Activated CD8-positive, alpha-beta T cell treated with anti-CD3 and anti-CD28 coated beads, Interleukin-2, amount 10 ng/mL, durations not matched to agents 7 days and 5 days (primary cell): ENCODE results near the gene BCOR. TPM values are rescaled to one million over a fixed set of nuclear protein-coding genes. Genes with fewer than 3 reads are reported as not detected.

Experiments used
- ATAC-seq: fragments of 150-1000 bp; cut with Tn5 transposase; one replicate; pipeline ENCODE4 v1.10.0; 2021; ENCODE audit warnings: moderate library complexity
- CTCF ChIA-PET: fragments of 350-600 bp; sonication (Branson Sonifier 250); formaldehyde crosslinking; loops from one replicate; lab custom pipeline; 2021; ENCODE audit warnings: antibody characterized with exemption; lab: Charles Lee
- POLR2A ChIA-PET: fragments of 350-600 bp; sonication (Branson Sonifier 250); formaldehyde crosslinking; loops from one replicate; lab custom pipeline; 2021; ENCODE audit warnings: antibody characterized with exemption; lab: Charles Lee
- DNase-seq: peaks from one replicate; pipeline ENCODE4 v3.0.0-alpha.2; 2020
- H3K27ac Mint-ChIP-seq: one replicate; pipeline ENCODE4 v1.8.0; 2021; ENCODE audit warnings: mild to moderate bottlenecking, mixed read lengths
- H3K27me3 Mint-ChIP-seq: one replicate; pipeline ENCODE4 v1.8.0; 2021; ENCODE audit warnings: low read depth, mixed read lengths
- H3K36me3 Mint-ChIP-seq: one replicate; pipeline ENCODE4 v1.8.0; 2021; ENCODE audit warnings: low read depth, mixed read lengths
- H3K4me1 Mint-ChIP-seq: one replicate; pipeline ENCODE4 v1.8.0; 2021; ENCODE audit warnings: low read depth, mixed read lengths
- H3K4me3 Mint-ChIP-seq: one replicate; pipeline ENCODE4 v1.8.0; 2021; ENCODE audit warnings: mild to moderate bottlenecking, mixed read lengths
- H3K9me3 Mint-ChIP-seq: one replicate; pipeline ENCODE4 v1.8.0; 2022; ENCODE audit warnings: mixed read lengths; ENCODE audit not compliant: insufficient read depth
- total RNA-seq, 2 experiments: library from RNA; stranded (reverse); gene quantifications; one replicate each; pipeline ENCODE4 v1.2.3, GENCODE V29; 2021

BCOR gene
- 10 to 100 TPM; 41.5 to 45.5 TPM for total RNA-seq

DNA sequence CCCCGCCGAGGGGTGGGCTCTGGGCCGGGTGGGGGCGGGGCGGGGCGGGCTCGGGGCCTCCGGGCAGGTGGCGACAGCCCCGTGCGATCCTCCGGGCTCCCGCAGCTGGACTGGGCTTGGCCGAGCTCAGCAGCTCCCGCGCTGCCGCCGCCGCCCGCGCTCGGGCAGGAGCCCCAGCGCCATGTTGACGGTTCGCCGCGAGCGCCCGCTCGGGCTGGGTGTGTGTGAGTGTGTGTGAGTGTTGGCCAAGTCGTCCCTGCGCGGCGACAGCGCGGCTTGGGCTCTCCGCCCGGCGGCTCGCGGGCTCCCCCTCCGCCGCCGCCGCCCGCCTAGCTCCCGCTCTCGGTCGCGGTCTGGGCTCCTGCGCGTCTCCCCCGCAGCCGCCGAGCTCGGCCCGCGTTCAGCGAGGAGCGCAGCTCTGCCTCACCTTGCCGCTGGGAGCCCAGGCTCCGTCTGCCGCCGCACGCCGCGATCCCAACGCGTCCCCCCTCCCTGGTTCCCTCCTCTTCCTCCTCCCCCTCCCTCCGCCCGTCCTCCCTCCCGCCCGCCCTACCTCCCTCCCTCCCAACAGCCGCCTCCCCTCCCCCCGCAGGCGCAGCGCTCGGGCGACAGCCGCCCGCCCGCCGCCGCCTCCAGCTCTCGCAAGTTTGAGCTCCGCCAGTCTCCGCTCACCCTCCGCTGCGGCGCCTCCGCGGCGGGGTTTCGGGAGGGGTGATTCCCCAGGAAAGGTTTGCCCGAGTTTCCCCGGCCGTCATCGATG, at the start of gene BCOR:
Gene BCOR (minus strand): TSS at position 455 of the 760 bp plus-strand sequence. CDS start 20,029 bp downstream, outside the sequence.
- no peaks in the 10 kb centered on the region for H3K27me3 Mint-ChIP-seq
- DNase-seq (peak; percentile 84), ATAC-seq (peak; percentile 45)
- ChIA-PET CTCF (interaction anchor here (0.9 to 1.7 kb wide), 8 partner anchors 11 to 366 kb away, joined by 3 to 5 read pairs (median 3); no protein-coding TSS in a partner anchor), POLR2A (interaction anchor here (0.9 to 4.2 kb wide), 15 partner anchors 8 to 325 kb away, joined by 3 to 73 read pairs (median 6); no protein-coding TSS in a partner anchor)
- peaks cover 22% of the 10 kb centered on the region for H3K4me1 Mint-ChIP-seq
- H3K27ac Mint-ChIP-seq, result peak within 1 kb of the TSS; percentile 92
- peak within 1 kb of the TSS; percentile 92 for H3K4me3 Mint-ChIP-seq
- H3K9me3 Mint-ChIP-seq, result no peaks in the 10 kb centered on the region
- H3K36me3 Mint-ChIP-seq, result peaks cover 14% of the 10 kb centered on the region

- H3K36me3 Mint-ChIP-seq, result no peaks in the 10 kb centered on the region
- ATAC-seq, result no peak
- H3K4me3 Mint-ChIP-seq, result peak overlapping the region; percentile 25
- no peak for DNase-seq
- no peaks in the 10 kb centered on the region for H3K27me3 Mint-ChIP-seq
- CTCF ChIA-PET, result no interaction called here
- H3K4me1 Mint-ChIP-seq, result peaks cover 19% of the 10 kb centered on the region
- no peaks in the 10 kb centered on the region for H3K9me3 Mint-ChIP-seq
- POLR2A ChIA-PET, result no interaction called here
- H3K27ac Mint-ChIP-seq, result no peak overlapping the region
Measured at GRCh38 chrX:40147126-40147952, 49.6 kb upstream of the BCOR start.

DNA sequence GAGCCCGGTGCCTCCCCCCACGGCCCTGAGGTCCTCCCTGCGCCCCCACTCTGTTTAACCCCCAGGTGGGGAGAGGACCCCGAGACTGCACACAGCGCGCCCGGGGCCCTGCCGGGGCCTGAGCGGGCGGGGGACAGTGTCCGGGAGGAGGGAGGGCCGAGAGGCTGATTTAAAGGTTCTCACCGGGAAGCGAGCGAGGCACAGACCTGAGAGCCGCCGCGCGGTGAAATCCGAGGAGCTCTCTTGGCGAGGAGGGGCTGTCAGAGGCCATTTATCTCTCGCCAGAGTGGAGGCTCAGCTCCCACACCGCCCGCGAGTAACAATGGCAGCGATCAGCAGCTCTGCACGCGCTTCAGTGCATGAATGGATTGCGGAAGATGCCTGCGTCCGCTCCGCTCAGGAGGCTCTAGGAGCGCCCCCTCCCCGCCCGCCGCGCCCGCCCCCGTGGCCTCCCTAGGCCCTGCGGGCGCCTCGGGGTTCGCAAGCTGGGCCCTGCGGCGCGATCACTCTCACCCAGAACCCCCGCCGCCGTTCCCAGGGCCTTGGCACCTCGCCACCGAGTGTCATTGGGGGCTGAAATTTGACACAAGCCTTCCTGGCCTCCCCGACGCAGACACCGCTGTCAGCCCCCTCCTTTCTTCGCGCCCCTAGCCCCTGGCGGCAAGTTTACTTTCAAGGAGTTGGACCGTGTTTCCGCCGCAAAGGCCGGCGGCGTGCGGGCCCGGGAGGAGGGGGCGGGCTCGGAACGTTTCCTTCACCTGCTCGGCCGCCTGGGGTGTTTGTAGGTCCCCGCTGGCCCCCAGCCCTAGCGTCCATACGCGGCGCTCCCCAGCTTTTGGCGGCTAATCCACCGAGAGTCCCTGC, 48.7 kb upstream of the BCOR start:
- DNase-seq, result no peak
- POLR2A ChIA-PET, result interaction anchor here (1.6 kb wide), 1 partner anchor 292 kb away, joined by 3 read pairs; no protein-coding TSS in a partner anchor
- Mint-ChIP-seq H3K27me3 (no peaks in the 10 kb centered on the region), H3K27ac (no peak overlapping the region), H3K9me3 (no peaks in the 10 kb centered on the region), H3K36me3 (no peaks in the 10 kb centered on the region), H3K4me3 (peak overlapping the region; percentile 51), H3K4me1 (peaks cover 19% of the 10 kb centered on the region)
- peak; percentile 67 for ATAC-seq
- CTCF ChIA-PET, result interaction anchor here (0.9 kb wide), 1 partner anchor 49 kb away, joined by 3 read pairs; the partner anchor contains the start of gene BCOR

DNA sequence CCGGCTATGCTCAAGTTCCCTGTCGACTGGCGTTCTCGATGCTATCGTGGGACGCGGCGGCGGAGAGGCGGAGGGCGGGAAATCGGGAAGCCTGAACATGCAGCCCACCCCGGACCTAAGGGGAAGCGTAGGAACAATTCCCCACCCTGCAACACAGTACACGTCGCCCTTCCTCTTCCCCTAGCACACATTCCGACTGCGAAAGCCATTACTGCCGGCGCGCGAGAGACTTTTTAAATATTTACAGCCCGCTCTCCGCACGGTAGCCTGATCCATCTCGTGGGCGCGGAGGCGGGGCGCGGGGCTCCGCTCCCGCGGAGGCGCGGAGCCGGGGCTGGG, 48.1 kb upstream of the BCOR start:
- Mint-ChIP-seq H3K27me3 (no peaks in the 10 kb centered on the region), H3K9me3 (no peaks in the 10 kb centered on the region), H3K4me3 (peak overlapping the region; percentile 48), H3K36me3 (no peaks in the 10 kb centered on the region), H3K27ac (no peak overlapping the region), H3K4me1 (peaks cover 19% of the 10 kb centered on the region)
- ATAC-seq (no peak), DNase-seq (no peak)
- ChIA-PET CTCF (interaction anchor here (0.9 kb wide), 1 partner anchor 48 kb away, joined by 3 read pairs; the partner anchor contains the start of gene BCOR), POLR2A (interaction anchor here (1.6 kb wide), 1 partner anchor 291 kb away, joined by 3 read pairs; no protein-coding TSS in a partner anchor)

DNA sequence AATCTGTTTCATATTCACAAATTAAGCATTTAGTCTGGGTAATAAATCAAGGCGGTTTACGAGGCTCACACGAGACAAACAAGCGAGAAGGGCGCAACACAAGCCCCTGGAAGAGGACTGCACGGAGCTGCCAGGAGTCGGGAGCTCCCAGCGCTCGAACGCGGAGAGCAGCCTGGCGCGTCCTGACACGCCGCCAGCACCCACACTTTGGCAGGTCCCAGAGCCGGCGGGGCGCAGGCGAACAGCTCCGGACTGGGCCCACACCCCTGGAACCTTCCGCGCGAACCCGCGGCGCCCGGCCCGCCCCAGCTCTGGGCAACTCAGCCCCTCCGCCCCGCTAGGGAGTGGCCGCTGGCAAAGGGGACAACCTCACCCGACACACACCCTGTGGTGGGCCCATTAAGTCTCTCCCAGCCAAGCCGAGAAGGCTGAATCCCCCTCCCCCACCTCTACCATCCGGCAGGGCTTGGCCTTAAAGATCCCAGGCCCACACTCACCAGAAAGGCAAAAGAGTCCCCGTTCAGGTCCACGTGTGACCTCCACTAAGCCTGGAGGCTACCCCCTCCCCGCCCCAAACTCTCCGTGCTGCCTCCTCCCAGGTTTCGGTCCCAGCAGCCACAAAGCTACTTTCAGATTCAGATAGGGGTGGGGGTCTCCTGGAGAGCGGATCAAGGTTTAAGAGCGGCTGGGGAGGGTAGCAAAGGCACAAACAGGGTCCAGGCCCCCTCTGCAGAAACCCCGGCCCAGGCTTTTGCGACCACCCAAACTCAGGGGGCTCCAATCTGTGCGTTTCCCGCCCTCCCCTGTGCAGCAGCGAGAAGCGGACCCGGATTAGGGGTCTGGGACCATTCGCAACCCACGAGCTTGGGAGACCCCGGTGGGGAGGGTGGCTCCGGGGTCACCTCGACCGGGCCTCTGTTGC, 47.5 kb upstream of the BCOR start:
- Mint-ChIP-seq H3K4me3 (peak overlapping the region; percentile 48), H3K4me1 (peaks cover 15% of the 10 kb centered on the region), H3K9me3 (no peaks in the 10 kb centered on the region), H3K27ac (no peak overlapping the region), H3K36me3 (no peaks in the 10 kb centered on the region), H3K27me3 (no peaks in the 10 kb centered on the region)
- ChIA-PET POLR2A (interaction anchor here (1.3 to 1.6 kb wide), 2 partner anchors 8 to 291 kb away, joined by 3 to 4 read pairs; no protein-coding TSS in a partner anchor), CTCF (no interaction called here)
- DNase-seq (no peak), ATAC-seq (no peak)

- H3K27me3 Mint-ChIP-seq, result no peaks in the 10 kb centered on the region
- H3K27ac Mint-ChIP-seq, result no peak overlapping the region
- H3K4me1 Mint-ChIP-seq, result peaks cover 13% of the 10 kb centered on the region
- ATAC-seq (no peak), DNase-seq (no peak)
- H3K36me3 Mint-ChIP-seq, result no peaks in the 10 kb centered on the region
- CTCF ChIA-PET, result no interaction called here
- POLR2A ChIA-PET, result interaction anchor here (1.3 kb wide), 1 partner anchor 9 kb away, joined by 4 read pairs; no protein-coding TSS in a partner anchor
- H3K9me3 Mint-ChIP-seq, result no peaks in the 10 kb centered on the region
- no peak overlapping the region for H3K4me3 Mint-ChIP-seq
Measured at GRCh38 chrX:40144576-40144975, 46.8 kb upstream of the BCOR start.

DNA sequence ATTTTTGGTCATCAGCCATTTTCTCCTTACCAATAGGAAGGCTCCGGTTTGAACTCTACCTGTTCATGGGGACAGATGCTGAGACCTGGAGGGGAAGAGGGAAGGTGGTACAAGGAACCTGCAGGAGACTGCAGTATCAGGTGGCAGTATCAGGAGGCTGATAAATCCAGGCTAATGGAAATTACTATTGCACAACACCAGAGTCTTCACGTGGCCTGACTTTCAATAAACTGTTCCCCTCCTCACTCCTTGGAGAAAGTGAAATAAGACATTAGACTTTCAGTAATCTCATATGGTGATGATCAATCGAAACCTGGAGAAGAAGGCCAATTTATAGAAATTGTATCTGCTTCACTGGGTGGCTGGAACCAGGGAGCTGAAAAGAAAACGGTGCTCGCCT, 46.2 kb upstream of the BCOR start:
- no peak overlapping the region for H3K27ac Mint-ChIP-seq
- peaks cover 11% of the 10 kb centered on the region for H3K4me1 Mint-ChIP-seq
- H3K36me3 Mint-ChIP-seq, result no peaks in the 10 kb centered on the region
- H3K4me3 Mint-ChIP-seq, result no peak overlapping the region
- POLR2A ChIA-PET, result interaction anchor here (1.3 kb wide), 1 partner anchor 9 kb away, joined by 4 read pairs; no protein-coding TSS in a partner anchor
- no peak for DNase-seq
- no peaks in the 10 kb centered on the region for H3K27me3 Mint-ChIP-seq
- H3K9me3 Mint-ChIP-seq, result no peaks in the 10 kb centered on the region
- CTCF ChIA-PET, result no interaction called here
- no peak for ATAC-seq

GRCh38 chrX:40143001-40143400, 45.2 kb upstream of the BCOR start:
- DNase-seq (no peak), ATAC-seq (no peak)
- H3K9me3 Mint-ChIP-seq, result no peaks in the 10 kb centered on the region
- no peaks in the 10 kb centered on the region for H3K27me3 Mint-ChIP-seq
- ChIA-PET CTCF (interaction anchor here (1.2 kb wide), 1 partner anchor 10 kb away, joined by 4 read pairs; no protein-coding TSS in a partner anchor), POLR2A (no interaction called here)
- H3K36me3 Mint-ChIP-seq, result no peaks in the 10 kb centered on the region
- no peak overlapping the region for H3K4me3 Mint-ChIP-seq
- no peak overlapping the region for H3K27ac Mint-ChIP-seq
- H3K4me1 Mint-ChIP-seq, result peaks cover 2% of the 10 kb centered on the region

DNA sequence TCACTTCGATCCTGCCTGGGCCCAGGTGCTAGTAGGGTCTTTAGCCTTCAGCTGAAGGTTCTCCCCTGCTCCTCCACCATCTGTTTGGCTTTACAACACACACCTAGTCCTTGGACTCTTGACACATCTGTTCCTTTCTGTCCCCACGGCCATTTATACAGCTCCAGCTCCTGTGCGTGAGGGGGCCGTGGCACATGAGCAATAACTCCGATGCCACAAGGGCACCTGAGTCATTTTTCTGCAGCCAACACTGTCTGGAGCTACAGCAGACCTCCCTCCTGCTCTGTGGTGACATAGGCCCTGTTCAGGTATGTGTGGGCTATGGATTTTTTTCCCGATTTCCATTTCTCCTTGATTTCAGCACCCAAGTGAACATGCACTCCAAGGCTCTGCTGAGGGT, 44.7 kb upstream of the BCOR start:
- no peak overlapping the region for H3K4me3 Mint-ChIP-seq
- no peak for DNase-seq
- CTCF ChIA-PET, result interaction anchor here (1.2 kb wide), 1 partner anchor 10 kb away, joined by 4 read pairs; no protein-coding TSS in a partner anchor
- no peak overlapping the region for H3K27ac Mint-ChIP-seq
- POLR2A ChIA-PET, result no interaction called here
- no peaks in the 10 kb centered on the region for H3K9me3 Mint-ChIP-seq
- no peaks in the 10 kb centered on the region for H3K27me3 Mint-ChIP-seq
- H3K4me1 Mint-ChIP-seq, result peaks cover 2% of the 10 kb centered on the region
- H3K36me3 Mint-ChIP-seq, result no peaks in the 10 kb centered on the region
- ATAC-seq, result no peak

DNA sequence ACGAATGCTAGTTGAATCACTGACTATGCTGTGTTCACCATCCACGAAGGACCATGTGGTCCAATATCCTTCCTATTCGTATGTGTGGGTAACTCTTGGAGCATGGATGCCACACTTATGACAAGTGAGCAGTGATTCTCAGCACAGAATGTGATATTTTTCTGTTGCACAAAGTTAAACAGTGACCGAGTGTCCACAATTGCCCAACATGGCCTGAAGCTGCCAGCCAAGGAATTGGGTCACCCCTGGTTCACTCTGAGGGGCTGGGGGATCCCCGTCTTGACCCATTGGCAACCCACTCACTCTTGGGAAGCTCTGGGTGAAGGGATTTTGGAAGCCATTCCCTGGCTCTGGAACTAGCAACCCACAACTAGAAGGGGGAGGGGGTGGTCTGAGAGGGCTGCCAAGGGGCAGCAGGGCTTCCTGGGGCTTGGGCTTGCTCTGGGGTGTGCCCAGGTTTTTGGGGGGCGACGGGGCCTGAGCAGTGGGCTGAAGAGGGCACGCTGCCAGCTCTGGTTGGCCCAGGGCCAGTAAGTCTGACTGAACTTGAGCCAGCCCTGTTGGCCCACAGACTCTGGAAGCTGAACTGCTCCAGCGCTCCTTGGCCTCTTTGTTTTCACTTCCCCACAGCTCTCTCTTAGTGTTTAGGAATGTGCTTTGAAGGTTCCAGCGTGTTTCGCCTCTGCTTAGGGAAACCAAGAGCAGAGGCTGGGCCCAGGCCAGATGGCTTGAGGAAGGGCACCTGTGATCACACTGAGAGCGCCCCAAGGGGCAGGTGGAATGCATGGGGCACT, 43.1 kb upstream of the BCOR start:
- no peak for ATAC-seq
- Mint-ChIP-seq H3K4me3 (no peak overlapping the region), H3K27me3 (no peaks in the 10 kb centered on the region), H3K4me1 (no peaks in the 10 kb centered on the region), H3K9me3 (no peaks in the 10 kb centered on the region), H3K36me3 (no peaks in the 10 kb centered on the region), H3K27ac (no peak overlapping the region)
- ChIA-PET POLR2A (no interaction called here), CTCF (no interaction called here)
- DNase-seq, result no peak
